Adrenal gland (tissue), 12 donors: ENCODE data around the gene MLLT6. TPM values are rescaled to one million over a fixed set of nuclear protein-coding genes. Genes with fewer than 3 reads are reported as not detected.

Experiments
- DNase-seq, 7 donors: peaks; one replicate each; pipeline ENCODE4 v3.0.0-alpha.2; 2019 to 2020
- H3K27ac ChIP-seq, 5 donors: fragments of 200-600 bp; sonication (generic) in 4 of 5; 1 replicate in 3 of 5; 2 replicates in 2 of 5; pipeline versions ENCODE4 v1.5.1 to v1.8.0; 2016 to 2020; ENCODE audit warnings: mild to moderate bottlenecking in 1 of 5
- H3K27me3 ChIP-seq: fragments of 200-600 bp; 2 replicates; pipeline ENCODE4 v1.8.0; 2021
- H3K36me3 ChIP-seq, 2 donors: fragments of 200-600 bp; replicated peaks in 1 of 2; 1 replicate in 1 of 2; 2 replicates in 1 of 2; pipeline versions ENCODE4 v1.5.1 to v1.8.0; 2018 to 2022
- H3K4me1 ChIP-seq, 2 donors: fragments of 200-600 bp; replicated peaks in 1 of 2; 1 replicate in 1 of 2; 2 replicates in 1 of 2; pipeline versions ENCODE4 v1.5.1 to v1.8.0; 2018 to 2021
- H3K4me3 ChIP-seq, 4 donors: fragments of 200-600 bp; sonication (generic) in 3 of 4; one replicate each; pipeline ENCODE4 v1.5.1; 2016 to 2018
- H3K9me3 ChIP-seq, 3 donors: fragments of 200-600 bp; sonication (generic) in 1 of 3; replicated peaks in 1 of 3; 1 replicate in 2 of 3; 2 replicates in 1 of 3; pipeline versions ENCODE4 v1.5.1 to v1.8.0; 2016 to 2021
- CTCF ChIP-seq, 6 experiments: fragments of 450-650 bp in 4 of 6; fragments of 200-600 bp in 2 of 6; sonication (generic) in 1 of 6; IDR thresholded peaks; 1 replicate in 5 of 6; 2 replicates in 1 of 6; pipeline versions ENCODE4 v1.5.1 to v1.8.0; 2016 to 2021; ENCODE audit warnings: antibody characterized with exemption in 6 of 6, mild to moderate bottlenecking in 2 of 6, moderate library complexity in 1 of 6
- POLR2A ChIP-seq, 2 donors: fragments of 450-650 bp; IDR thresholded peaks; one replicate each; pipeline ENCODE4 v1.6.1; 2017; ENCODE audit warnings: antibody characterized with exemption in 2 of 2, mild to moderate bottlenecking in 2 of 2, moderate library complexity in 1 of 2
- WGBS, 4 donors: extraction: QIAGEN DNeasy Blood & Tissue Kit in 2 of 4; methylation state at CpG; one replicate each; pipeline versions ENCODE4 v1.1.5 to v1.1.7; 2013 to 2017; 5-methylcytosine and 5-hydroxymethylcytosine counted together
- intact Hi-C, 2 donors: fragments of 100-400 bp; cut with DNase I; formaldehyde crosslinking; loops; one replicate each; pipeline versions ENCODE4 v1.14.1 to v1.15.0; 2022 to 2023
- polyA plus RNA-seq, 3 donors: library from polyadenylated mRNA; stranded (reverse); fragments of 200-250 nt in 2 of 3; fragments of 350-450 nt in 1 of 3; fragmentation: Illumina TruSeq in 1 of 3; extraction: RNeasy Lipid Tissue Mini Kit (QIAGEN cat#74804) in 1 of 3; gene quantifications; one replicate each; pipeline ENCODE4 v1.2.3, GENCODE V29; 2013 to 2014
- total RNA-seq, 9 donors: library from RNA; depleted of rRNA in 4 of 9; stranded (reverse); fragments of >200 nt in 4 of 9; fragments of 120-200 nt in 1 of 9; fragmentation: NEBNext Ultra II Directional in 1 of 9; extraction: Animal tissue kit (Norgen Biotek cat#: 25700) in 1 of 9; gene quantifications; one replicate each; pipeline versions ENCODE4 v1.1.0 to v1.2.4, GENCODE V29; 2013 to 2023
- donor health status: healthy with polysubstance abuse.
- donor health status: Bipolar disorder and iron deficiency.
- donor health status: DM: yes; HTN: yes; CAD: no.
- donor health status: DM: no; HTN: no; CAD: no.
- donor health status: DM: no; HTN: no; CAD: no.
- donor health status: DM: yes; HTN: yes; CAD: no.

Gene MLLT6
- total and polyA plus RNA-seq, 12 donors: 24.5 to 339 (median 85.2) TPM

- peaks cover 0 to 3% of the 10 kb centered on the region in 2 donors for H3K36me3 ChIP-seq
- peak overlapping the region in 3 of 4 donors; percentile 13 to 97 (median 74) for H3K4me3 ChIP-seq
- intact Hi-C loops: no loop called here
- no peaks in the 10 kb centered on the region for H3K27me3 ChIP-seq
- H3K4me1 ChIP-seq: peaks cover 39 to 54% of the 10 kb centered on the region in 2 donors
- TF ChIP-seq POLR2A (IDR thresholded peaks at IDR 0.05): peak; percentile 36 to 72
- TF ChIP-seq CTCF (IDR thresholded peaks at IDR 0.05): no peak
- DNase-seq: peak; percentile 82 to 95 (median 93)
- 0 to 1% (median 1%) methylated on average over 4 to 79 of the region's 79 CpGs for WGBS, 4 donors
- H3K27ac ChIP-seq: peak overlapping the region; percentile 67 to 91 (median 81)
- no peaks in the 10 kb centered on the region for H3K9me3 ChIP-seq
Observed at GRCh38 chr17:38749223-38750043, 44.4 kb downstream of the MLLT6 start.

- peak overlapping the region in 2 of 4 donors; percentile 74 to 97 for H3K4me3 ChIP-seq
- H3K36me3 ChIP-seq: peaks cover 0 to 9% of the 10 kb centered on the region in 2 donors
- H3K27ac ChIP-seq: peak overlapping the region; percentile 67 to 91 (median 81)
- no peaks in the 10 kb centered on the region for H3K27me3 ChIP-seq
- no peak for DNase-seq
- WGBS, 4 donors: 6 to 17% (median 8%) methylated on average over 3 to 12 of the region's 12 CpGs
- H3K9me3 ChIP-seq: no peaks in the 10 kb centered on the region
- intact Hi-C loops: no loop called here
- TF ChIP-seq CTCF (IDR thresholded peaks at IDR 0.05) (no peak), POLR2A (IDR thresholded peaks at IDR 0.05) (no peak)
- peaks cover 39 to 54% of the 10 kb centered on the region in 2 donors for H3K4me1 ChIP-seq
Observed at GRCh38 chr17:38750044-38750311, 44.9 kb downstream of the MLLT6 start.

- no peaks in the 10 kb centered on the region for H3K27me3 ChIP-seq
- DNase-seq: peak in 2 of 7 donors; percentile 30 to 65
- peak overlapping the region; percentile 67 to 91 (median 81) for H3K27ac ChIP-seq
- H3K4me3 ChIP-seq: peak overlapping the region in 1 of 4 donors; percentile 97
- peaks cover 0 to 10% of the 10 kb centered on the region in 2 donors for H3K36me3 ChIP-seq
- H3K9me3 ChIP-seq: no peaks in the 10 kb centered on the region
- no peak for TF ChIP-seq POLR2A (IDR thresholded peaks at IDR 0.05)
- no peak for TF ChIP-seq CTCF (IDR thresholded peaks at IDR 0.05)
- WGBS, 4 donors: 41 to 49% (median 46%) methylated on average over 21 to 28 of the region's 28 CpGs
- peaks cover 39 to 50% of the 10 kb centered on the region in 2 donors for H3K4me1 ChIP-seq
- intact Hi-C loops: no loop called here
Observed at GRCh38 chr17:38750312-38751121, 45.4 kb downstream of the MLLT6 start.

- Histone ChIP-seq H3K4me1 (peaks cover 36 to 45% of the 10 kb centered on the region in 2 donors), H3K4me3 (peak overlapping the region in 1 of 4 donors; percentile 86), H3K36me3 (peaks cover 0 to 17% of the 10 kb centered on the region in 2 donors), H3K27me3 (no peaks in the 10 kb centered on the region), H3K27ac (peak overlapping the region in 4 of 5 donors; percentile 67 to 94 (median 88)), H3K9me3 (no peaks in the 10 kb centered on the region)
- intact Hi-C loops: no loop called here
- no peak for TF ChIP-seq POLR2A (IDR thresholded peaks at IDR 0.05)
- TF ChIP-seq CTCF (IDR thresholded peaks at IDR 0.05): no peak
- peak in 1 of 7 donors; percentile 65 for DNase-seq
- 4 to 9% (median 6%) methylated on average over 10 of the region's 10 CpGs for WGBS, 4 donors
Observed at GRCh38 chr17:38751144-38751807, 46.2 kb downstream of the MLLT6 start.
